ENCODE data around the gene SUN2.

SUN2 gene

DNA sequence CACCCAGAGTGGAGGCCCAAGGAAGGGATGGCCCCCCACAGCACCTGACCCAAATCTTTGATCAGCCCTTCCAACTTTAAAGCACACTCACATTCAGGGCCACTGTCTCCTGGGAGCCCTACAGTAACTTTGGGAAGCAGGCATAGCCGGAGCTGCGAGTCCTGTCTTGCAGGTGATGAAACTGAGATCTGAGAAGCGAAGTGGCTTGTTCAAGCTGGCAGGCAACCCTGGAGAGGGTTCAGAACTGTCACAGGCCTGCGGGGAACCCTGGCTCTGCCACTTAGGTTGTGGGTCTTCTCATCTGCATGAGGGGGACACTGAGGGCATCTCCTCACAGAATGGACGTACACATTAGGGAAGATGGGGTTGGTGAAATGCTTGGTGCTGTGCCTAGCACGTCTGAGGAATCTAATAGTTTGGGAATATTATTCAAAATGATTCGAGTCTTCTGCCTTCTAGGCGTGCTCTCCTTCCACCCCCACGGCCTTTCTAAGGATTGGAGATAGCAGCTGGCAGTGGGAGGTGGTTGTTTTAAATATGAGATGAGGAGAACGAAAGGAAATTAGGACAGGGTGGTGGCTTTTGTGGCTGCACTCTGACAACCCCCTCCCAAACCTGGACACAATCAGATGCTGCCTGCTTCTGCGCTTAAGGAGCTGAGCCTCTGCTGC lies 18.8 kb upstream of the SUN2 start:
- POLR2A ChIA-PET, result no interaction called here
- no peak overlapping the region for H3K27ac ChIP-seq (ENCODE audit: extremely low read depth, low read depth, low read length)
- peaks cover 0 to 6% of the 10 kb centered on the region in 2 experiments; a peak in 1 of 3 replicates for H3K36me3 ChIP-seq (ENCODE audit: control insufficient read depth in 2 of 2, insufficient read depth in 1 of 2, low read length in 2 of 2)
- H3K9me3 ChIP-seq (ENCODE audit: control insufficient read depth, insufficient read depth, low read depth, low read length), result no peaks in the 10 kb centered on the region
- CTCF ChIA-PET, result interaction anchor here (0.9 kb wide), 1 partner anchor 95 kb away, joined by 3 read pairs; no protein-coding TSS in a partner anchor
- no peak overlapping the region for H3K4me3 ChIP-seq (ENCODE audit: low read depth, low read length)
- no peaks in the 10 kb centered on the region for H3K4me1 ChIP-seq (ENCODE audit: control insufficient read depth, insufficient read depth, low read length)
- peak; percentile 69 for TF ChIP-seq EGR2 (tag by site-specific recombination; IDR thresholded peaks at IDR 0.05; ENCODE audit: low read depth)
- TF ChIP-seq ZNF223 (tag by site-specific recombination; IDR thresholded peaks at IDR 0.05), result no peak
- no peak for TF ChIP-seq ZNF169 (tag by site-specific recombination; IDR thresholded peaks at IDR 0.05)
- no peak for TF ChIP-seq SETDB1 (IDR thresholded peaks at IDR 0.05; ENCODE audit: insufficient read length, low read length)
- no peak for TF ChIP-seq ZNF585B (tag by site-specific recombination; IDR thresholded peaks at IDR 0.05)
- TF ChIP-seq, protein P1, sequence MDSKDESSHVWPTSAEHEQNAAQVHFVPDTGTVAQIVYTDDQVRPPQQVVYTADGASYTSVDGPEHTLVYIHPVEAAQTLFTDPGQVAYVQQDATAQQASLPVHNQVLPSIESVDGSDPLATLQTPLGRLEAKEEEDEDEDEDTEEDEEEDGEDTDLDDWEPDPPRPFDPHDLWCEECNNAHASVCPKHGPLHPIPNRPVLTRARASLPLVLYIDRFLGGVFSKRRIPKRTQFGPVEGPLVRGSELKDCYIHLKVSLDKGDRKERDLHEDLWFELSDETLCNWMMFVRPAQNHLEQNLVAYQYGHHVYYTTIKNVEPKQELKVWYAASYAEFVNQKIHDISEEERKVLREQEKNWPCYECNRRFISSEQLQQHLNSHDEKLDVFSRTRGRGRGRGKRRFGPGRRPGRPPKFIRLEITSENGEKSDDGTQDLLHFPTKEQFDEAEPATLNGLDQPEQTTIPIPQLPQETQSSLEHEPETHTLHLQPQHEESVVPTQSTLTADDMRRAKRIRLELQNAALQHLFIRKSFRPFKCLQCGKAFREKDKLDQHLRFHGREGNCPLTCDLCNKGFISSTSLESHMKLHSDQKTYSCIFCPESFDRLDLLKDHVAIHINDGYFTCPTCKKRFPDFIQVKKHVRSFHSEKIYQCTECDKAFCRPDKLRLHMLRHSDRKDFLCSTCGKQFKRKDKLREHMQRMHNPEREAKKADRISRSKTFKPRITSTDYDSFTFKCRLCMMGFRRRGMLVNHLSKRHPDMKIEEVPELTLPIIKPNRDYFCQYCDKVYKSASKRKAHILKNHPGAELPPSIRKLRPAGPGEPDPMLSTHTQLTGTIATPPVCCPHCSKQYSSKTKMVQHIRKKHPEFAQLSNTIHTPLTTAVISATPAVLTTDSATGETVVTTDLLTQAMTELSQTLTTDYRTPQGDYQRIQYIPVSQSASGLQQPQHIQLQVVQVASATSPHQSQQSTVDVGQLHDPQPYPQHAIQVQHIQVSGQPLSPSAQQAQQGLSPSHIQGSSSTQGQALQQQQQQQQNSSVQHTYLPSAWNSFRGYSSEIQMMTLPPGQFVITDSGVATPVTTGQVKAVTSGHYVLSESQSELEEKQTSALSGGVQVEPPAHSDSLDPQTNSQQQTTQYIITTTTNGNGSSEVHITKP (tag by site-specific recombination; IDR thresholded peaks at IDR 0.05), result peak; percentile 97
- TF ChIP-seq SP7 (tag by site-specific recombination; IDR thresholded peaks at IDR 0.05), result no peak
- no peak for TF ChIP-seq ZNF10 (tag by site-specific recombination; IDR thresholded peaks at IDR 0.05)
- TF ChIP-seq ZNF37A (tag by site-specific recombination; IDR thresholded peaks at IDR 0.05), result no peak
- TF ChIP-seq SP3 (tag by site-specific recombination; IDR thresholded peaks at IDR 0.05), result no peak

DNA sequence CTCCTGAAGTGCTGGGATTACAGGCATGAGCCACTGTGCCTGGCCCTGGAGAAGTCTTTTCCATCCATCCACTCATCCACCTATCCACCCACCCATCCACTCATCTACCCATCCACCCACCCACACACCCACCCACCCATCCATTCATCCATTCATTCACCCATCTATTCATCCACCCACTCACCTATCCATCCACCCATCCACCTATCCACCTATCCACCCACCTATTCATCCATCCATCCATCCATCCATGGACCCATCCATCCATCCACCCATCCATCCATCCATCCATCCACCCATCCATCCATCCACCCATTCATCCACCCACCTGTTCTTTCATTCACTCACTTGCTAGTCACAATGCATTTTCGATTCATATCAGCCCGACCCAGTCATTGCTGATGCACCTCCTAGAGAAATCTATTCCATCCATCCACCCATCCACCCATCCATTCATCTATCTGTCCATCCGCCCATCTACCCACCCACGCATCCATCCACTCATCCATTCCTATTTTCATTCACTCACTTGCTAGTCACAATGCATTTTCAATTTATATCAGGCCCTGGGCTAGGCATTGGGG lies 17.7 kb upstream of the SUN2 start:
- no peaks in the 10 kb centered on the region for H3K4me1 ChIP-seq (ENCODE audit: control insufficient read depth, insufficient read depth, low read length)
- POLR2A ChIA-PET, result no interaction called here
- TF ChIP-seq ZNF366 (tag by site-specific recombination; conservative IDR thresholded peaks at IDR 0.05) (peak; percentile 97), ZBTB17 (tag by site-specific recombination; IDR thresholded peaks at IDR 0.05) (0 out of 2 replicates have a peak, but pooled peaks have one; percentile 10), ZNF138 (tag by site-specific recombination; IDR thresholded peaks at IDR 0.05; ENCODE audit: borderline replicate concordance) (no peak), ZNF549 (tag by site-specific recombination; IDR thresholded peaks at IDR 0.05) (no peak), SCRT1 (tag by site-specific recombination; IDR thresholded peaks at IDR 0.05; ENCODE audit: borderline replicate concordance) (no peak), ZNF768 (tag by site-specific recombination; IDR thresholded peaks at IDR 0.05) (no peak), HOXC10 (CRISPR knock-in tag; IDR thresholded peaks at IDR 0.05) (no peak), EGR2 (tag by site-specific recombination; IDR thresholded peaks at IDR 0.05; ENCODE audit: low read depth) (peak; percentile 100), ZNF514 (tag by site-specific recombination; IDR thresholded peaks at IDR 0.05) (no peak), ZBTB20 (tag by site-specific recombination; IDR thresholded peaks at IDR 0.05) (peak; percentile 61), KLF16 (tag by site-specific recombination; IDR thresholded peaks at IDR 0.05) (no peak), ZNF529 (tag by site-specific recombination; IDR thresholded peaks at IDR 0.05; ENCODE audit: insufficient replicate concordance) (no peak), ZNF335 (tag by site-specific recombination; conservative IDR thresholded peaks at IDR 0.05) (no peak), ZNF341 (tag by site-specific recombination; IDR thresholded peaks at IDR 0.05; ENCODE audit: low read depth) (no peak), ZNF214 (tag by site-specific recombination; IDR thresholded peaks at IDR 0.05; ENCODE audit: borderline replicate concordance) (no peak), ZFP3 (tag by site-specific recombination; IDR thresholded peaks at IDR 0.05; ENCODE audit: low read depth) (no peak), ZNF354C (tag by site-specific recombination; IDR thresholded peaks at IDR 0.05; ENCODE audit: borderline replicate concordance, low read depth) (no peak)
- TF ChIP-seq, protein P2, sequence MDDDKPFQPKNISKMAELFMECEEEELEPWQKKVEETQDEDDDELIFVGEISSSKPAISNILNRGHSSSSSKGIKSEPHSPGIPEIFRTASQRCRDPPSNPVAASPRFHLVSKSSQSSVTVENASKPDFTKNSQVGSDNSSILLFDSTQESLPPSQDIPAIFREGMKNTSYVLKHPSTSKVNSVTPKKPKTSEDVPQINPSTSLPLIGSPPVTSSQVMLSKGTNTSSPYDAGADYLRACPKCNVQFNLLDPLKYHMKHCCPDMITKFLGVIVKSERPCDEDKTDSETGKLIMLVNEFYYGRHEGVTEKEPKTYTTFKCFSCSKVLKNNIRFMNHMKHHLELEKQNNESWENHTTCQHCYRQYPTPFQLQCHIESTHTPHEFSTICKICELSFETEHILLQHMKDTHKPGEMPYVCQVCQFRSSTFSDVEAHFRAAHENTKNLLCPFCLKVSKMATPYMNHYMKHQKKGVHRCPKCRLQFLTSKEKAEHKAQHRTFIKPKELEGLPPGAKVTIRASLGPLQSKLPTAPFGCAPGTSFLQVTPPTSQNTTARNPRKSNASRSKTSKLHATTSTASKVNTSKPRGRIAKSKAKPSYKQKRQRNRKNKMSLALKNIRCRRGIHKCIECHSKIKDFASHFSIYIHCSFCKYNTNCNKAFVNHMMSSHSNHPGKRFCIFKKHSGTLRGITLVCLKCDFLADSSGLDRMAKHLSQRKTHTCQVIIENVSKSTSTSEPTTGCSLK (tag by site-specific recombination; IDR thresholded peaks at IDR 0.05), result no peak
- TF ChIP-seq, protein P3, sequence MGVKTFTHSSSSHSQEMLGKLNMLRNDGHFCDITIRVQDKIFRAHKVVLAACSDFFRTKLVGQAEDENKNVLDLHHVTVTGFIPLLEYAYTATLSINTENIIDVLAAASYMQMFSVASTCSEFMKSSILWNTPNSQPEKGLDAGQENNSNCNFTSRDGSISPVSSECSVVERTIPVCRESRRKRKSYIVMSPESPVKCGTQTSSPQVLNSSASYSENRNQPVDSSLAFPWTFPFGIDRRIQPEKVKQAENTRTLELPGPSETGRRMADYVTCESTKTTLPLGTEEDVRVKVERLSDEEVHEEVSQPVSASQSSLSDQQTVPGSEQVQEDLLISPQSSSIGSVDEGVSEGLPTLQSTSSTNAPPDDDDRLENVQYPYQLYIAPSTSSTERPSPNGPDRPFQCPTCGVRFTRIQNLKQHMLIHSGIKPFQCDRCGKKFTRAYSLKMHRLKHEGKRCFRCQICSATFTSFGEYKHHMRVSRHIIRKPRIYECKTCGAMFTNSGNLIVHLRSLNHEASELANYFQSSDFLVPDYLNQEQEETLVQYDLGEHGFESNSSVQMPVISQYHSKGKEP (tag by site-specific recombination; IDR thresholded peaks at IDR 0.05), result no peak

More for the DNA sequence above, 17.7 kb upstream of the SUN2 start:
- CTCF ChIA-PET, result interaction anchor here (0.9 kb wide), 1 partner anchor 97 kb away, joined by 3 read pairs; no protein-coding TSS in a partner anchor
- Histone ChIP-seq H3K9me3 (ENCODE audit: control insufficient read depth, insufficient read depth, low read depth, low read length) (no peaks in the 10 kb centered on the region), H3K27ac (ENCODE audit: extremely low read depth, low read depth, low read length) (no peak overlapping the region), H3K4me3 (ENCODE audit: low read depth, low read length) (no peak overlapping the region), H3K36me3 (ENCODE audit: control insufficient read depth in 2 of 2, insufficient read depth in 1 of 2, low read length in 2 of 2) (no peaks in the 10 kb centered on the region)

Data from HEK293 (cell line).